ENCODE measurements around the gene KCNJ14.

KCNJ14 gene

GRCh38 chr19:48456864-48457263 lies 1.5 kb downstream of the KCNJ14 start:
- H3K27ac ChIP-seq, result no peak overlapping the region; the same call in 1 of the 2 replicates
- CTCF ChIA-PET, result interaction anchor here (0.6 kb wide), 1 partner anchor 922 kb away, joined by 3 read pairs; no protein-coding TSS in a partner anchor
- POLR2A ChIA-PET (ENCODE audit: low non-redundant PET), result no interaction called here
- TF ChIP-seq, protein P1, sequence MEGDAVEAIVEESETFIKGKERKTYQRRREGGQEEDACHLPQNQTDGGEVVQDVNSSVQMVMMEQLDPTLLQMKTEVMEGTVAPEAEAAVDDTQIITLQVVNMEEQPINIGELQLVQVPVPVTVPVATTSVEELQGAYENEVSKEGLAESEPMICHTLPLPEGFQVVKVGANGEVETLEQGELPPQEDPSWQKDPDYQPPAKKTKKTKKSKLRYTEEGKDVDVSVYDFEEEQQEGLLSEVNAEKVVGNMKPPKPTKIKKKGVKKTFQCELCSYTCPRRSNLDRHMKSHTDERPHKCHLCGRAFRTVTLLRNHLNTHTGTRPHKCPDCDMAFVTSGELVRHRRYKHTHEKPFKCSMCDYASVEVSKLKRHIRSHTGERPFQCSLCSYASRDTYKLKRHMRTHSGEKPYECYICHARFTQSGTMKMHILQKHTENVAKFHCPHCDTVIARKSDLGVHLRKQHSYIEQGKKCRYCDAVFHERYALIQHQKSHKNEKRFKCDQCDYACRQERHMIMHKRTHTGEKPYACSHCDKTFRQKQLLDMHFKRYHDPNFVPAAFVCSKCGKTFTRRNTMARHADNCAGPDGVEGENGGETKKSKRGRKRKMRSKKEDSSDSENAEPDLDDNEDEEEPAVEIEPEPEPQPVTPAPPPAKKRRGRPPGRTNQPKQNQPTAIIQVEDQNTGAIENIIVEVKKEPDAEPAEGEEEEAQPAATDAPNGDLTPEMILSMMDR (conservative IDR thresholded peaks at IDR 0.05; ENCODE audit: low read depth), result no peak
- no peak for DNase-seq (ENCODE audit: low spot score)

DNA sequence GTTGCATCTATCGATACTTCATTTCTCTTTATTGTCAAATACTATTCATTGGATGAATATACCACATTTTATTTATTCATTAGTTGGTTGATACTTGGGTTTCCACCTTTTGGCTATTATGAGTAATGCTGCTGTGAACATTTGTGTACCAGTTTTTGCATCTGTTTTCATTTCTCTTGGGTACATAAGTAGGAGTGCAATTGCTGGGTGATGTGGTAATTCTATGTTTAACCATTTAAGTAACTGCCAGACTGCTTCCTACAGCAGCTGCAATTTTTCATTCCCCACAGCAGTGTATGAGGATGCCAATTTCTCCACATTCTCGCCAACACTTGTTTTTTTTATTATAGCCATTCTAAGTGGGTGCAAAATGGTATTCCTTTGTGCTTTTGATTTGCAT lies 2.6 kb downstream of the KCNJ14 start:
- DNase-seq (ENCODE audit: low spot score), result no peak
- no peak overlapping the region for H3K27ac ChIP-seq
- TF ChIP-seq, protein P1 (conservative IDR thresholded peaks at IDR 0.05; ENCODE audit: low read depth), result no peak
- CTCF ChIA-PET, result interaction anchor here (0.5 to 1.1 kb wide), 2 partner anchors 66 to 94 kb away, joined by 3 read pairs; partner anchors contain the start of gene SYNGR4
- POLR2A ChIA-PET (ENCODE audit: low non-redundant PET), result no interaction called here

DNA sequence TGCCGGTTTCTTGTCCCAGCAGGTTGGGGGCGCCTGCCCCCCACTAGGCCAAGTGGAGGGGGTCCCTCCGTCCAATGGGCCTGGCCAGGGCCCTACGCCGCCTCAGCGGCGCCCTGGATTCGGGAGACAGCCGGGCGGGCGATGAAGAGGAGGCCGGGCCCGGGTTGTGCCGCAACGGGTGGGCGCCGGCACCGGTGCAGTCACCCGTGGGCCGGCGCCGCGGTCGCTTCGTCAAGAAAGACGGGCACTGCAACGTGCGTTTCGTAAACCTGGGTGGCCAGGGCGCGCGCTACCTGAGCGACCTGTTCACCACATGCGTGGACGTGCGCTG lies 6.2 kb downstream of the KCNJ14 start:
- POLR2A ChIA-PET (ENCODE audit: low non-redundant PET), result no interaction called here
- no peak for DNase-seq (ENCODE audit: low spot score)
- TF ChIP-seq, protein P1 (conservative IDR thresholded peaks at IDR 0.05; ENCODE audit: low read depth), result no peak
- CTCF ChIA-PET, result no interaction called here
- H3K27ac ChIP-seq, result no peak overlapping the region

GRCh38 chr19:48461982-48462655 lies 6.7 kb downstream of the KCNJ14 start:
- CTCF ChIA-PET, result no interaction called here
- H3K27ac ChIP-seq, result no peak overlapping the region
- TF ChIP-seq, protein P1 (conservative IDR thresholded peaks at IDR 0.05; ENCODE audit: low read depth), result no peak
- POLR2A ChIA-PET (ENCODE audit: low non-redundant PET), result no interaction called here
- DNase-seq (ENCODE audit: low spot score), result no peak

DNA sequence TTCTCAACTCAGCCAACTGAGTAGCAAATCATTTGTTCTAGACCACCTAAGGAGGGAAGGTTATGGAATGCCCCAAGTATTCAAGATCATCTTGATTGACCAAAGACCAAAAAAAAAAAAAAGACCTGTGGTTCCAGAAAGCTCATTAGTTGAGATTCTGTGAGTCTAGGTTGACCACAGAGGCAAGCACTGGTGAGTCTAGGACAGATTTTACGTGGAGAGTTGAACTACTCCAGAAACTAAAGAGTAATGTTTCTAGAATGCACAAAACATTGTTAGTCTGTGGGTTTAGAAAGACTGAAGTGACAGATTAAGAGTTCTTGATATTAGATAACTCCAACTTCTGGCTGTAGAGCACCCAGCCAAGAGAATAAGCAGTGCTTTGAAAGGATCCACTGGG lies 9.8 kb downstream of the KCNJ14 start:
- TF ChIP-seq, protein P1 (conservative IDR thresholded peaks at IDR 0.05; ENCODE audit: low read depth), result no peak
- ChIA-PET POLR2A (ENCODE audit: low non-redundant PET) (no interaction called here), CTCF (no interaction called here)
- no peak overlapping the region for H3K27ac ChIP-seq
- no peak for DNase-seq (ENCODE audit: low spot score)

DNA sequence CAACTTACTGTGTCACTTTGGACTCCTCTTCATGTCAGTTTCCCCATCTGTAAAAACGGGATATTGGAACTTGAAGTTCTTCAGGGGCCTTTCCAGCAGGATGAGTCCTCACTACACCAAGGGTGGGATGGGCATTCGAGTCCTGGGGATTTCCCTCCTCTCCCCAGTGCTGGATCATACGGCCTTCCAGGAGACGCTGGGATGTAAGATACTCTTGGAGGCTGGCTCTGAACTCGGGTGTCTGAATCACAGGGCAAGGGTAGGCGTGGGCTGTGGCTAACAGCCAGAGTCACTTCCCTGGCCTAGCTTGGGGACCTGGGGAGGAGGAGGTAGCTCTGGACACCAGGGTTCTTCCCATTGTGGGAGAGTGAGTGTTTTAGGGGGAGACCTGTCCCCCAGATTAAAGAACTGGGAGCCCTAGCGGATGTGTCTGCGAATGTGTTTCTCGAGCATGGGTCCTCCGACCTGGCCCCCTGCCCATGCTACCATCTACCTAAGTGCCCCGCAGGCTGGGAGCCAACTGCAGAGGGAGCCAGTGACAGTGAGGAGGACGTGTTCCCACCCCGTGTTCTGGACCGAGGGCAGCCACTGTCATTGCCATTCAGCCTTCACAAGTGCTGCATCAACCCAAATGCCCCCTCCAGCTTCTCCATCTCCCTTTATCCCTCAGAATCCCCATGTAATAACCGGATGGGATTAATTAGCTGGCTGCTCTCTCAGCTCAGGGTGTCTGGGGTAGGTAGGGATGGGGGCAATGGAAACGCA lies 11.4 kb downstream of the KCNJ14 start:
- peak overlapping the region; percentile 98 for H3K27ac ChIP-seq
- TF ChIP-seq, protein P1 (conservative IDR thresholded peaks at IDR 0.05; ENCODE audit: low read depth), result no peak
- no peak for DNase-seq (ENCODE audit: low spot score)
- ChIA-PET CTCF (no interaction called here), POLR2A (ENCODE audit: low non-redundant PET) (no interaction called here)

Measured in RWPE1 (cell line).